K562 treated with DMSO at 1 percent for 48 hours (cell line): Measurements from ENCODE around the gene DAZ1. TPM values are rescaled to one million over a fixed set of nuclear protein-coding genes. Genes with fewer than 3 reads are reported as not detected.

Source experiments
- total RNA-seq: library from RNA; unstranded; fragments of 300-600 nt; gene quantifications from 2 replicates; pipeline ENCODE4 v1.2.3, GENCODE V29; 2022; ENCODE audit warnings: low replicate concordance; ENCODE audit errors: extremely low read depth

The DAZ1 gene, protein sequence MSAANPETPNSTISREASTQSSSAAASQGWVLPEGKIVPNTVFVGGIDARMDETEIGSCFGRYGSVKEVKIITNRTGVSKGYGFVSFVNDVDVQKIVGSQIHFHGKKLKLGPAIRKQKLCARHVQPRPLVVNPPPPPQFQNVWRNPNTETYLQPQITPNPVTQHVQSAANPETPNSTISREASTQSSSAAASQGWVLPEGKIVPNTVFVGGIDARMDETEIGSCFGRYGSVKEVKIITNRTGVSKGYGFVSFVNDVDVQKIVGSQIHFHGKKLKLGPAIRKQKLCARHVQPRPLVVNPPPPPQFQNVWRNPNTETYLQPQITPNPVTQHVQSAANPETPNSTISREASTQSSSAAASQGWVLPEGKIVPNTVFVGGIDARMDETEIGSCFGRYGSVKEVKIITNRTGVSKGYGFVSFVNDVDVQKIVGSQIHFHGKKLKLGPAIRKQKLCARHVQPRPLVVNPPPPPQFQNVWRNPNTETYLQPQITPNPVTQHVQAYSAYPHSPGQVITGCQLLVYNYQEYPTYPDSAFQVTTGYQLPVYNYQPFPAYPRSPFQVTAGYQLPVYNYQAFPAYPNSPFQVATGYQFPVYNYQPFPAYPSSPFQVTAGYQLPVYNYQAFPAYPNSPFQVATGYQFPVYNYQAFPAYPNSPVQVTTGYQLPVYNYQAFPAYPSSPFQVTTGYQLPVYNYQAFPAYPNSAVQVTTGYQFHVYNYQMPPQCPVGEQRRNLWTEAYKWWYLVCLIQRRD
- not detected in 2 replicates for total RNA-seq

DNA sequence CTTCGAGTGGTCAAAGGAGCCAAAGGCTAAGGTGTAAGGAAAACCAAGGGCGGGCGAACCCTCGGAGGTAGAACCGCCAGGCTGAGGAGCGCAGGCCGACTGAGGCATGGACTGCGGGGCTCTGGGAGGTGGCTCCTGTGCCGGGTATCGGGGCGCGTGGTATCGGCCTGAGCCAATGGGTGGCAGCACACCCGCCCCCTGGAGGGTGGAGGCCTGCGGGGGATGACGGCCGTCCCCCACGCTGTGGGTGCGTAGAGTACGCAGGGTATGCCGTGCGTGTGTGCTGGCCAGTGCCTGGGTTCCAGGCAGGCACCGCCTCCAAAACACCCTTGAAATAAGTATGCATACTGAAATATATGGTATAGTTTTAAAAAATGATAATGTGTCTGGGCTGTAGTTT, at the start of gene DAZ1:
Gene DAZ1 (minus strand): TSS at position 101 of the 400 bp plus-strand sequence. CDS start 208 bp downstream, outside the sequence.

DNA sequence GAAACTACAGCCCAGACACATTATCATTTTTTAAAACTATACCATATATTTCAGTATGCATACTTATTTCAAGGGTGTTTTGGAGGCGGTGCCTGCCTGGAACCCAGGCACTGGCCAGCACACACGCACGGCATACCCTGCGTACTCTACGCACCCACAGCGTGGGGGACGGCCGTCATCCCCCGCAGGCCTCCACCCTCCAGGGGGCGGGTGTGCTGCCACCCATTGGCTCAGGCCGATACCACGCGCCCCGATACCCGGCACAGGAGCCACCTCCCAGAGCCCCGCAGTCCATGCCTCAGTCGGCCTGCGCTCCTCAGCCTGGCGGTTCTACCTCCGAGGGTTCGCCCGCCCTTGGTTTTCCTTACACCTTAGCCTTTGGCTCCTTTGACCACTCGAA, 20.4 kb upstream of the DAZ1 start, which contains the start of gene DAZ2:
Gene DAZ2 (plus strand): TSS at position 301 of the 400 bp plus-strand sequence. CDS start 208 bp downstream, outside the sequence.

Other genes starting within 250 kb of the DAZ1 start
- not detected in 2 replicates for gene BPY2, start 214.7 kb downstream of the DAZ1 start, total RNA-seq
- gene DAZ2, start 20.5 kb upstream of the DAZ1 start, total RNA-seq, result not detected in 2 replicates